ENCODE results near the gene TTC9B.

TTC9B gene

DNA sequence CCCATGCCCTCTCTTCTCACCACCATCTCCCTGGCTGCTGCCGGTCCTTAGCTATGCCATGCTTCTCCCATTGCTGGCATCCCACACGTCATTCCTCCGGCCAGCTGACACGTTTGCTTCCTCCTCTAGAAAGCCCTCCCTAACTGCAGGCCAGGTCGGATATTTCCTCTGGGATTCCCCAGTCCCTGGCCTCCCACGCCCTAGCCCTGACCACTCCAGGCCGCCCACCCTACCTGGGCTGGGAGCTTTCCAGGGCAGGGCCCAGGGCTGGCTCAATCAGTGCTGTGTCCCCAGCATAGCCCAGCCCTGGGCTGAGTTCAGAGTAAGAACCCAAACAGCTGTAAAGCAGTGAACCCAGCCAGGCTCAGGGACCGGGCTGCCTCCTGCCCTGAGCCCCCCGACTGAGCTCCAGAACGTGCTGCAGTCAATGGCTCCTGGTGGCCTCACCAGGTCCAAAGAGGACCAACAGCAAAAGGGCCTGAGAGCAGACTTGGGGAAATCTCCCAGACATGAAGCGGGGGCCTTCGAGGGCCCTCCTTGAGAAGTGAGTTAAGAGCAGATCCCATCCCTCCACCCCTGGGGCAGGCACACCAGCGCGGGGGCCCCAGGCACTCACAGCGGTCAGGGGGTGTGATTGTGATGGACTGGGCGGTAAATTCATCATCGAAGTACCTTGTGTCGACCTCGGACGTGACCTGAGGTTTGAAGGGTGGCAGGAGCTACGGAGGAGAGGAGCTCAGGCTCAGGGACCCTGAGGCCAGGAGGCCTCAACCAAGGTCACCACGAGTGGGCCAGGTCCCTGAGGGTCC, 16.4 kb upstream of the TTC9B start:
- TF ChIP-seq, protein P1, sequence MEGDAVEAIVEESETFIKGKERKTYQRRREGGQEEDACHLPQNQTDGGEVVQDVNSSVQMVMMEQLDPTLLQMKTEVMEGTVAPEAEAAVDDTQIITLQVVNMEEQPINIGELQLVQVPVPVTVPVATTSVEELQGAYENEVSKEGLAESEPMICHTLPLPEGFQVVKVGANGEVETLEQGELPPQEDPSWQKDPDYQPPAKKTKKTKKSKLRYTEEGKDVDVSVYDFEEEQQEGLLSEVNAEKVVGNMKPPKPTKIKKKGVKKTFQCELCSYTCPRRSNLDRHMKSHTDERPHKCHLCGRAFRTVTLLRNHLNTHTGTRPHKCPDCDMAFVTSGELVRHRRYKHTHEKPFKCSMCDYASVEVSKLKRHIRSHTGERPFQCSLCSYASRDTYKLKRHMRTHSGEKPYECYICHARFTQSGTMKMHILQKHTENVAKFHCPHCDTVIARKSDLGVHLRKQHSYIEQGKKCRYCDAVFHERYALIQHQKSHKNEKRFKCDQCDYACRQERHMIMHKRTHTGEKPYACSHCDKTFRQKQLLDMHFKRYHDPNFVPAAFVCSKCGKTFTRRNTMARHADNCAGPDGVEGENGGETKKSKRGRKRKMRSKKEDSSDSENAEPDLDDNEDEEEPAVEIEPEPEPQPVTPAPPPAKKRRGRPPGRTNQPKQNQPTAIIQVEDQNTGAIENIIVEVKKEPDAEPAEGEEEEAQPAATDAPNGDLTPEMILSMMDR (IDR thresholded peaks at IDR 0.05; ENCODE audit: low read depth, low read length, missing control alignments) = no peak
- in situ Hi-C loops (cut with HindIII; ENCODE audit: low sequenced_read_pairs) = no loop called here
- DNase-seq (ENCODE audit: low read depth) = no peak
- H3K4me3 ChIP-seq (ENCODE audit: low read depth, low read length) = no peak overlapping the region

DNA sequence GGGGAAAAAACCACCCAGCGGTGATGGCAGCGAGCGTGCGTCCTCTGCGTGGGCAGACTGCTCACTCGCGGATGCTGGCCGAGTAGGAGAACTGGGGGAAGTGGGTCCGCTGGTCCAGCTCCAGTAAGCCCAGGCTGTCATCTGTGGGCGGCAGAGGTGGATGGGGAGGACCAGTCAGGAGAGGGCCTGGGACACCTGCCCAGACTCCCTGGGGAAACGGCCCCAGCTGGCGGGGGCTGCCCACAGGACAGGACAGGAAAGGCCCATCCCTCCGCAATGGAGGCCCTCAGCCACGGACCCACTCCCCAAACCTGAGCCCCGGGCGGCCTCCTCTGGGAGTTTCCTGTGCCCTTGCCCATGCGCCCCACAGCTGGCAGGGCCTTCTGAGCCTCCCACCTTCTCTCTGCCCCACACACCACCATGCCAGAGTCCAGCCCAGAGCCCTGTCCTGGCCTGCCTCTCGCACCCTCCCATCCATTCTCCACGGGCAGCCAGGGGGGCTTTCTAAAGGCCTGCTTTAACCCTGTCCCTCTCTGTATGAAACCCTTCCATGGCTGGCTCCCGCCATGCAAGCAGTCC, 15.7 kb upstream of the TTC9B start:
- in situ Hi-C loops (cut with HindIII; ENCODE audit: low sequenced_read_pairs) = no loop called here
- no peak for DNase-seq (ENCODE audit: low read depth)
- H3K4me3 ChIP-seq (ENCODE audit: low read depth, low read length) = no peak overlapping the region
- TF ChIP-seq, protein P1 (IDR thresholded peaks at IDR 0.05; ENCODE audit: low read depth, low read length, missing control alignments) = no peak

- DNase-seq (ENCODE audit: low read depth) = no peak
- H3K4me3 ChIP-seq (ENCODE audit: low read depth, low read length) = no peak overlapping the region
- TF ChIP-seq, protein P1 (IDR thresholded peaks at IDR 0.05; ENCODE audit: low read depth, low read length, missing control alignments) = no peak
- in situ Hi-C loops (cut with HindIII; ENCODE audit: low sequenced_read_pairs) = no loop called here
Measured at GRCh38 chr19:40232949-40233810, 15.0 kb upstream of the TTC9B start.

GRCh38 chr19:40232479-40232878, 14.3 kb upstream of the TTC9B start:
- no peak for DNase-seq (ENCODE audit: low read depth)
- TF ChIP-seq, protein P1 (IDR thresholded peaks at IDR 0.05; ENCODE audit: low read depth, low read length, missing control alignments) = no peak
- H3K4me3 ChIP-seq (ENCODE audit: low read depth, low read length) = no peak overlapping the region
- in situ Hi-C loops (cut with HindIII; ENCODE audit: low sequenced_read_pairs) = no loop called here

GRCh38 chr19:40231544-40232424, 13.6 kb upstream of the TTC9B start:
- TF ChIP-seq, protein P1 (IDR thresholded peaks at IDR 0.05; ENCODE audit: low read depth, low read length, missing control alignments) = no peak
- H3K4me3 ChIP-seq (ENCODE audit: low read depth, low read length) = no peak overlapping the region
- DNase-seq (ENCODE audit: low read depth) = no peak
- in situ Hi-C loops (cut with HindIII; ENCODE audit: low sequenced_read_pairs) = no loop called here
